NCI-H2196 treated with DMSO at 0.1 percent for 48 hours (cell line): Measurements from ENCODE around the gene C2CD3.
"Not testable (repeated sequence)": the region's sequence is repeated elsewhere in the genome, so short reads cannot be mapped to it uniquely, and the experiment has no call there.

ENCODE experiments used
- DNase-seq: peaks from one replicate; lab custom pipeline; 2025; ENCODE audit not compliant: unreplicated experiment; lab: John Stamatoyannopoulos, UW

C2CD3 gene

DNA sequence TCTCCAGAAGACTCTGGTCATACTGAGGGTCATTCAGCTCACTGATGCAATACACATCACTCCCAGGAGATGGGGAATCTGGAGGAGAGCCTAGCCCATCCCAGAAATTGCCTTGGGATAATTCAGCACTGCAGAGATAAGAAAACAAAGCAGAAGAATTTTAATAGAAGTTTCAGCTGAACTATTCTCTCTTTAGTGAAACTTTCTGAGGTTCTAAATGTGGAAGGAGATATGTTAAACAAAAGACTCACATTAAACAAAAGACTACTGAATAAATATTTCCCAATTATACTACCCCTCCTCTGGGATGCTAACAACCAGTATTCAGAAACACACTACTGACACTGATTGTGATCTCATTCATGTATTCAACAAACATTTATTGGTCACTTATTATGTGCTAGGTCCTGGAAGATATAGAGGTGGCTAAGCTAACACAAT lies 47.8 kb downstream of the C2CD3 start:
- no peak for DNase-seq

DNA sequence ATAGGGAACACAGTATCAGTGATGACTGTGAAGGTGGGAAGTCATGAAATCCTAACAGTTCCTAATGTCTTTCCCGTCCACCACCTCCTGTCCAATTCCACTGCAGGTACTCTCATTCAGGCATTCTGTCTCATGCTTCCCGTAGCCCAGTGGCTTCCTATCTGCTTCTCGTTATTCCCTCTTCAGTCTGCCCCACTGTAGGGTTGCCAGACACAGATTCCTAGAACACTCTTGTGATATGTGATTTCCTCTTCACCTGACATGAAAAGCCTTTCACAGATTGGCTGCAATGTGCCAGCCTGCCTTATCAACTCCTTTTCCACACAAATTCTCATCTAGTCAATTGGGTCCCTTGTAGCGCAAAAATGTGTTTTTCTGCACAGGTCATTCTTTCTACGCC lies 49.0 kb downstream of the C2CD3 start:
- no peak for DNase-seq

- not testable (repeated sequence) for DNase-seq
Observed at GRCh38 chr11:74120260-74121035, 50.4 kb downstream of the C2CD3 start.

- DNase-seq, result no peak
Observed at GRCh38 chr11:74116719-74117118, 54.1 kb downstream of the C2CD3 start.

- no peak for DNase-seq
Observed at GRCh38 chr11:74112877-74113276, 57.9 kb downstream of the C2CD3 start.

DNA sequence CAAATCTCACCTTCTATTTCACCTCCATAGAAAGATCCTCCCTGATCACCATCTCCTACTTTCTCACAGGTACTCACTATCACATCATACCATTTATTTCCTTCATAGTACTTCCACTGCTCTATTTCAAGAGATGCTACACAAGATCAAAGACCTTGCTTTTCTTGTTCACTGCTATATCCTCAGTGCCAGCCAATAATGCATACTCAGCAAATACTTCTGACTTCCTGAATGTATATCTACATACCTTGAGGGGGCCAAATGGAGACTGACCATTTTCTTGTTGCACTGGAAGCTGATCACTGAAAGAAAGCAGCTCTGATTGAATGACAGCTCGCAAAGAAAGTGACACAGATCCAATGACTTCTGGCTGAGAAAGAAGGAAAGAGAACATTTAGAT lies 64.7 kb downstream of the C2CD3 start:
- DNase-seq, result no peak

DNA sequence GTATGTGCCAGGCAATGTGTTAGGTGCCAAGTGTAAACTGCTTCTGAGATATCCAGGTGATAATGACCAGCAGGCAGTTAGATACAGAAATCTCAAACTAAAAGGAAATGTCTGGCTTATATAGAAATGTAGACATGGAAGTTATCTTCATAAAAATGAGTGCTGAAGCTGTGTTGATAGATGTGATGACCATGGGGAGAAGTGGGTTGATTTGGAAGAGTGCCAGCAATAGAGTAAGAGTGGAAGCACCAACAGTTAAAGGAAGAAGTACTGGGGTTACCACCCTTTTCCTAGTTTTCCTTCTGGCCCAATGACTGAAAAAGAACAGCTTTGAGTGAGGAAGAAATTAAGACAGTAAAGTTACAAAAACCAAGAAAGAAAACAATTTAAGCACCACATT lies 68.5 kb downstream of the C2CD3 start:
- DNase-seq, result no peak

- no peak for DNase-seq
Observed at GRCh38 chr11:74100735-74101134, 70.1 kb downstream of the C2CD3 start.

GRCh38 chr11:74100231-74100630 lies 70.6 kb downstream of the C2CD3 start:
- no peak for DNase-seq

GRCh38 chr11:74097686-74098237 lies 73.0 kb downstream of the C2CD3 start:
- DNase-seq, result no peak

DNA sequence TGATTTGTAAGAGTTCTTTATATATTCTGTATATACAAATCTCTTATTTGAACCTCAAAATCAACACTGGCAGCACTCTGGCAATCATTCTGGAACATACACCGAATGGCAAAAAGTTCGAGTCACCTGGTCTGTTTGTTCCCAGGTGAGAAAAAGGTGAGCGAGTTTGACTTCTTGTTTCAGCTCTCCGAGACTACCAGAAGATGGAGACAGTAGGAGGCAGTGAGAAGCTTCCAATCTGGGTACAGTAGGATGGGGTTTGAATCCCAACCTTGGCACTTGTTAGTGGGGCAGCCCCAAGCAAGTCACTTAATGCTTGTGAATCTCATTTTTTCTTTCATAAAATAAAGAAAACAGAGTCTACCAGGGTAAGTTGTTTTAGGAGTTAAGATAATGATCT lies 76.4 kb downstream of the C2CD3 start:
- no peak for DNase-seq

DNA sequence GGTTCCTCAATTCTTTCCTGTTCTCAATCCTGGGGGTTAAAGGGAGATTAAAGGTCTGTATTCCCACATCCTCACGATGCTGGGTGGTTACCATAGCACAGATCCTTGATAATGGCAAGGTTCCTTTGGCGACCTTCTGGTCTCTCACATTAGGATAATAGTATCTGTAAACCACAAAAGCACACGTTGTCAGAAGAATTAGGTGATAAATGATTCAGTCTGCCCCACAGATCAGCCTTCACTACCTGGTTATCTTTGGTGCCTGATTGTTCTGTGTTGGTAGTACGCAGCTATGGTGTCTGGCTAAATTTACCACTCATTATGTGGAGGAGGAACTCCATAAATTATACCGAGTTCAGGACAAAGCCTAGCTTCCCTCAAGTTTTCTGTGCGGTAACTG lies 78.4 kb downstream of the C2CD3 start:
- no peak for DNase-seq

GRCh38 chr11:74091549-74091948 lies 79.3 kb downstream of the C2CD3 start:
- DNase-seq, result no peak

- DNase-seq, result no peak
Observed at GRCh38 chr11:74090701-74091100, 80.1 kb downstream of the C2CD3 start.

GRCh38 chr11:74086242-74086884 lies 84.4 kb downstream of the C2CD3 start:
- no peak for DNase-seq

DNA sequence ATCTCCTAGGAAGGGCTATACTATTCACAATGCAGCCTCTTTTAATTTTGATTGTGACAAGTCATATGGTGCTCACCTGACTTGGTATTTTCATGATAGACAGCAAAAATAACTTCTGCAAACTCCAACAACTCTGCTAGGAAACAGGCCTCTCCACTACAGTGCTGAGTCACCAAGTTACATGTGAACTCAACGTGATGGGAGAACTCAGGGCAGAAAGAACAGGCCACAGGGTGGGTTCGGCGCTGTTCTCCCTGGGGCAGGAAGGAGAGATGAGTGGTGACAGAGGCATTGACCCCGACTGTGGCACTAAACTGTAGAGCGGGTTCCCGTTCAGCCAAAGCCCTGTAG lies 85.3 kb downstream of the C2CD3 start:
- no peak for DNase-seq

GRCh38 chr11:74084796-74085541 lies 85.8 kb downstream of the C2CD3 start:
- no peak for DNase-seq

- DNase-seq, result not testable (repeated sequence)
Observed at GRCh38 chr11:74083927-74084326, 86.9 kb downstream of the C2CD3 start.

- no peak for DNase-seq
Observed at GRCh38 chr11:74081428-74081827, 89.4 kb downstream of the C2CD3 start.

DNA sequence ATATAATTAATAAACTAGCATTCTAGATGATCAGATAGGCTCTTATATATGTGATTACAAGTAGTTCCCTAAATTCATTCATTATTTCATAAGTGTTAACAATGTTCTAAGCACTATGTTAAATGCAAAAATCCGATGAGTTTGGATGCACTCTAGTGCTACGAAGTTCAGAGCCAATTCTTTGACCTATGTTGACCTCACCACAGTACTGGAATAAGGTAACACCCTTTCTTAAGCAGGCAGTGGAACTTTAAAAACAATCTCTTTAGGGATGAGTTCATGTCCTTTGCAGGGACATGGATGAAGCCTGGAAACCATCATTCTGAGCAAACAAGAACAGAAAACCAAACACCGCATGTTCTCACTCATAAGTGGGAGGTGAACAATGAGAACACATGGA lies 93.6 kb downstream of the C2CD3 start:
- DNase-seq, result no peak

DNA sequence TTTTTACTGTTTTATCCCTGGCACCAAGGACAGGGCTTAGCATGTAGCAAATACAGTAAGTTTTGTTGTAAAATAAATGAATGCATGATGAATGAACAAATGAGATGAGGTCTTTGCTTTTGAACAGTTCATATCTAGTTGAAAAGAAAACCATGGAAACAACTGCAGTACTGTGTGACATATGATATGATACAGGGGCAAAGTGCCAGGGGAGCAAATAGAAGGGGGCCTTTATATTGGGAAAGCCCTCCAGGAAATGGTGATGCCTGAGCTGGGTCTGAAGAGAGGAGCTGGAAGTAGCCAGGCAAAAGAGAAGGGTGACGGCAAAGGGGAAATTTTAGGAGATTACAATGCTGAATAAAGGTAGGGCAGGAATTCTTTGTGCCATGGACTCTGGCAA lies 98.1 kb downstream of the C2CD3 start:
- DNase-seq, result peak; percentile 44

DNA sequence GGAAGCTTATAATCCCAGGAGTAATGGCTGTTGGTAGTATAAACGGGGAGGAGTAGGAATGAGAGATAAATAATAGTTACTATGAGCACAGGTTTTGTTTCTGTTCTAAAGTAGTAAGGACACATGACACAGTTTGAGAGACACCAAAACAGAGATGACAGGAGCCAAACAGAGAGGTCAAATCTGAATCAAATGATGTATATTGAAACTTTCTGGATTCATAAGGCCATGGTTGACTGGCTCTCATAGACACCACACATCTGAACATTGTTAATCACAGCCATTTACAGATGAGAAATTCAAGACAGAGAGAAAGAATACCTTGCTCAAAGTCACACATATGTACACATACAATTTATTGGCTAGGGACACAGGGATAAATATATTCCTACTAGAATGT lies 98.5 kb downstream of the C2CD3 start:
- DNase-seq, result no peak
